ENCODE data around the gene ALPP.

GRCh38 chr2:232372231-232373208 is 6.0 kb upstream of the ALPP start:
- no peak for TF ChIP-seq TAF1 (IDR thresholded peaks at IDR 0.05; ENCODE audit: low read depth, low read length)
- TF ChIP-seq POLR2A (IDR thresholded peaks at IDR 0.05; ENCODE audit: low read depth, low read length): no peak

Measured in GM12891 (cell line).